H1 (cell line): ENCODE measurements around the gene HMGCLL1. TPM values are rescaled to one million over a fixed set of nuclear protein-coding genes. Genes with fewer than 3 reads are reported as not detected.

Experiments used
- CTCF ChIA-PET: fragments of 300-600 bp; sonication (Branson Sonifier 250); formaldehyde crosslinking; loops from one replicate; lab custom pipeline; 2021; ENCODE audit not compliant: partially characterized antibody; lab: Charles Lee
- POLR2A ChIA-PET: fragments of 300-600 bp; sonication (Branson Sonifier 250); formaldehyde crosslinking; loops from one replicate; lab custom pipeline; 2021; ENCODE audit warnings: inconsistent platforms; ENCODE audit not compliant: partially characterized antibody; lab: Charles Lee
- DNase-seq, 2 experiments: peaks; one replicate each; pipeline versions ENCODE4 v3.0.0 to v3.0.0-alpha.2; 2010 to 2022; ENCODE audit warnings: low spot score in 2 of 2, low read depth in 1 of 2, mixed read lengths in 1 of 2
- FAIRE-seq: peaks from 2 replicates; lab custom pipeline; 2011; peaks lifted over from hg19 to GRCh38; lab: Jason Lieb, UNC
- H2AFZ ChIP-seq: 2 replicates; pipeline ENCODE4 v1.8.1; 2012; ENCODE audit warnings: low read length, inconsistent platforms
- H2AK5ac ChIP-seq: 2 replicates; pipeline ENCODE4 v1.6.1; 2013; ENCODE audit warnings: low read depth, low read length
- H2BK120ac ChIP-seq: replicated peaks from 2 replicates; pipeline ENCODE3; 2013; ENCODE audit warnings: low read depth, low read length, inconsistent platforms
- H2BK12ac ChIP-seq: 2 replicates; pipeline ENCODE4 v1.6.1; 2013; ENCODE audit warnings: low read depth, low read length
- H2BK15ac ChIP-seq: 2 replicates; pipeline ENCODE4 v1.6.1; 2013; ENCODE audit warnings: low read length
- H2BK20ac ChIP-seq: 2 replicates; pipeline ENCODE4 v1.6.1; 2013; ENCODE audit warnings: low read length
- H2BK5ac ChIP-seq: 2 replicates; pipeline ENCODE4 v1.6.1; 2013; ENCODE audit warnings: low read depth, low read length
- H3K14ac ChIP-seq: 2 replicates; pipeline ENCODE4 v1.6.1; 2013; ENCODE audit warnings: inconsistent platforms; ENCODE audit not compliant: insufficient read length
- H3K18ac ChIP-seq: 2 replicates; pipeline ENCODE4 v1.6.1; 2013; ENCODE audit warnings: low read length; ENCODE audit errors: extremely low read depth
- H3K23ac ChIP-seq: 2 replicates; pipeline ENCODE4 v1.6.1; 2013; ENCODE audit warnings: inconsistent platforms; ENCODE audit not compliant: insufficient read length
- H3K23me2 ChIP-seq: 2 replicates; pipeline ENCODE4 v1.6.1; 2013; ENCODE audit warnings: low read depth, low read length
- H3K27ac ChIP-seq: 2 replicates; pipeline ENCODE4 v1.6.1; 2011; ENCODE audit warnings: low read depth, low read length, inconsistent platforms
- H3K27me3 ChIP-seq, 4 experiments: replicated peaks in 1 of 4; 1 replicate in 1 of 4; 2 replicates in 3 of 4; pipeline versions ENCODE4 v1.6.1 to v1.8.1; 2011 to 2013; ENCODE audit warnings: low read length in 3 of 4, mild to moderate bottlenecking in 3 of 4, inconsistent platforms in 2 of 4, mixed read lengths in 2 of 4, moderate library complexity in 1 of 4; ENCODE audit not compliant: control insufficient read depth in 3 of 4, insufficient read depth in 3 of 4; ENCODE audit errors: extremely low read depth in 1 of 4
- H3K36me3 ChIP-seq, 4 experiments: 2 replicates each; pipeline versions ENCODE4 v1.6.1 to v1.8.1; 2011 to 2013; ENCODE audit warnings: mild to moderate bottlenecking in 4 of 4, low read length in 3 of 4, moderate library complexity in 2 of 4, control low read depth in 1 of 4, inconsistent platforms in 1 of 4; ENCODE audit not compliant: insufficient read depth in 4 of 4, control insufficient read depth in 2 of 4
- H3K4ac ChIP-seq: replicated peaks from 2 replicates; pipeline ENCODE3; 2013; ENCODE audit warnings: low read length, low read depth, mixed read lengths, inconsistent platforms; ENCODE audit not compliant: insufficient read length
- H3K4me1 ChIP-seq, 4 experiments: replicated peaks in 1 of 4; 1 replicate in 1 of 4; 2 replicates in 3 of 4; pipeline versions ENCODE4 v1.6.1 to v1.8.1; 2011 to 2013; ENCODE audit warnings: low read length in 3 of 4, inconsistent platforms in 2 of 4, mixed read lengths in 1 of 4; ENCODE audit not compliant: insufficient read depth in 4 of 4, control insufficient read depth in 3 of 4
- H3K4me2 ChIP-seq, 2 experiments: 2 replicates each; pipeline versions ENCODE4 v1.6.1 to v1.8.1; 2011 to 2013; ENCODE audit warnings: low read depth in 2 of 2, low read length in 2 of 2, control low read depth in 1 of 2, inconsistent platforms in 1 of 2, mild to moderate bottlenecking in 1 of 2; ENCODE audit not compliant: insufficient read depth in 1 of 2
- H3K4me3 ChIP-seq, 4 experiments: fragments of 200-600, 300-600 bp in 1 of 4; sonication (generic), shearing (Covaris generic), sonication (Bioruptor Twin) in 1 of 4; 2 replicates each; pipeline versions ENCODE4 v1.5.1 to v1.8.1; 2011 to 2016; ENCODE audit warnings: low read length in 4 of 4, low read depth in 3 of 4, control low read depth in 2 of 4, inconsistent platforms in 2 of 4, mild to moderate bottlenecking in 2 of 4, mixed read lengths in 1 of 4, moderate library complexity in 1 of 4; ENCODE audit not compliant: insufficient read depth in 2 of 4; ENCODE audit errors: extremely low read depth in 1 of 4
- H3K56ac ChIP-seq: replicated peaks from 2 replicates; pipeline ENCODE3; 2013; ENCODE audit warnings: low read depth, mild to moderate bottlenecking, mixed read lengths, low read length, inconsistent platforms; ENCODE audit not compliant: insufficient read length
- H3K79me1 ChIP-seq: 2 replicates; pipeline ENCODE4 v1.6.1; 2013; ENCODE audit warnings: low read depth, low read length, control low read depth
- H3K79me2 ChIP-seq, 2 experiments: 2 replicates each; pipeline versions ENCODE4 v1.6.1 to v1.8.1; 2012 to 2013; ENCODE audit warnings: low read length in 2 of 2, mild to moderate bottlenecking in 2 of 2, inconsistent platforms in 1 of 2; ENCODE audit not compliant: insufficient read depth in 2 of 2, control insufficient read depth in 1 of 2
- H3K9ac ChIP-seq, 4 experiments: replicated peaks in 1 of 4; 1 replicate in 1 of 4; 2 replicates in 3 of 4; pipeline versions ENCODE4 v1.6.1 to v1.8.1; 2011 to 2013; ENCODE audit warnings: low read depth in 3 of 4, low read length in 3 of 4, control low read depth in 2 of 4, mild to moderate bottlenecking in 2 of 4, moderate library complexity in 2 of 4, inconsistent platforms in 1 of 4; ENCODE audit errors: extremely low read depth in 1 of 4
- H3K9me3 ChIP-seq, 2 experiments: 2 replicates each; pipeline versions ENCODE4 v1.6.1 to v1.8.1; 2012 to 2013; ENCODE audit warnings: mild to moderate bottlenecking in 2 of 2, moderate library complexity in 2 of 2, control low read depth in 1 of 2, inconsistent platforms in 1 of 2, low read depth in 1 of 2, low read length in 1 of 2, mixed read lengths in 1 of 2; ENCODE audit not compliant: insufficient read depth in 2 of 2
- H4K20me1 ChIP-seq, 2 experiments: replicated peaks in 1 of 2; 2 replicates each; pipeline versions ENCODE3 to v1.8.1; 2011 to 2013; ENCODE audit warnings: inconsistent platforms in 2 of 2, low read length in 2 of 2, mild to moderate bottlenecking in 1 of 2; ENCODE audit not compliant: insufficient read depth in 2 of 2, control insufficient read depth in 1 of 2
- H4K5ac ChIP-seq: 2 replicates; pipeline ENCODE4 v1.6.1; 2013; ENCODE audit warnings: low read length, low read depth, mixed read lengths, inconsistent platforms; ENCODE audit not compliant: insufficient read length
- H4K8ac ChIP-seq: 2 replicates; pipeline ENCODE4 v1.8.0; 2013; ENCODE audit warnings: mild to moderate bottlenecking, moderate library complexity, low read length, inconsistent platforms; ENCODE audit not compliant: insufficient read depth; ENCODE audit errors: extremely low read depth
- H4K91ac ChIP-seq: replicated peaks from 2 replicates; pipeline ENCODE3; 2013; ENCODE audit warnings: low read length, mixed read lengths, inconsistent platforms; ENCODE audit not compliant: insufficient read length
- CHD1 ChIP-seq: IDR thresholded peaks from 2 replicates; pipeline ENCODE4 v1.6.1; 2012; ENCODE audit warnings: low read depth, low read length, improper control_type of control experiment
- CTCF ChIP-seq, 3 experiments: IDR thresholded peaks; 1 replicate in 2 of 3; 2 replicates in 1 of 3; pipeline versions ENCODE4 v1.5.1 to v1.6.1; 2011; ENCODE audit warnings: low read length in 3 of 3, mild to moderate bottlenecking in 3 of 3, inconsistent platforms in 2 of 3, low read depth in 1 of 3, moderate library complexity in 1 of 3; ENCODE audit not compliant: insufficient read depth in 1 of 3; ENCODE audit errors: control extremely low read depth in 1 of 3
- GTF2F1 ChIP-seq: IDR thresholded peaks from 2 replicates; pipeline ENCODE4 v1.6.1; 2012; ENCODE audit warnings: low read depth, low read length, improper control_type of control experiment, borderline replicate concordance
- PHF8 ChIP-seq: fragments of 200-600 bp; sonication (generic); conservative IDR thresholded peaks from 2 replicates; pipeline ENCODE4 v1.7.1; 2012; ENCODE audit warnings: low read depth, mild to moderate bottlenecking, inconsistent platforms, low read length, moderate library complexity
- RBBP5 ChIP-seq: IDR thresholded peaks from 2 replicates; pipeline ENCODE4 v1.7.1; 2012; ENCODE audit warnings: low read depth, mild to moderate bottlenecking, inconsistent platforms, low read length, moderate library complexity, borderline replicate concordance
- RXRA ChIP-seq: IDR thresholded peaks from 2 replicates; pipeline ENCODE4 v1.6.1; 2011; ENCODE audit warnings: low read depth, mild to moderate bottlenecking, low read length, moderate library complexity; ENCODE audit not compliant: insufficient read depth
- SIX5 ChIP-seq: IDR thresholded peaks from 2 replicates; pipeline ENCODE4 v1.6.1; 2011; ENCODE audit warnings: mild to moderate bottlenecking, low read depth, low read length
- SP1 ChIP-seq: IDR thresholded peaks from 2 replicates; pipeline ENCODE4 v1.6.1; 2011; ENCODE audit warnings: low read depth, low read length
- SP2 ChIP-seq: IDR thresholded peaks from 2 replicates; pipeline ENCODE4 v1.6.1; 2012; ENCODE audit warnings: mild to moderate bottlenecking, low read length, inconsistent platforms
- TBP ChIP-seq: IDR thresholded peaks from 2 replicates; pipeline ENCODE4 v1.6.1; 2011; ENCODE audit warnings: low read depth, low read length, improper control_type of control experiment
- TCF12 ChIP-seq: IDR thresholded peaks from 2 replicates; pipeline ENCODE4 v1.6.1; 2011; ENCODE audit warnings: low read depth, mild to moderate bottlenecking, low read length
- USF2 ChIP-seq: IDR thresholded peaks from 2 replicates; pipeline ENCODE4 v1.6.1; 2011; ENCODE audit warnings: low read length, improper control_type of control experiment
- WGBS, 2 experiments: shearing (Covaris generic) in 1 of 2; methylation state at CpG; one replicate each; pipeline versions ENCODE4 v1.1.6 to v1.1.7; 2013 to 2015; ENCODE audit warnings: low lambda C conversion rate in 2 of 2, mixed read lengths in 2 of 2, inconsistent platforms in 1 of 2, low coverage in 1 of 2, missing lambda C conversion rate in 1 of 2; ENCODE audit not compliant: insufficient replicate concordance in 2 of 2, insufficient coverage in 1 of 2, insufficient read length in 1 of 2; ENCODE audit errors: extremely low coverage in 1 of 2, missing lambda C conversion rate in 1 of 2; 5-methylcytosine and 5-hydroxymethylcytosine counted together
- polyA plus RNA-seq, 7 experiments: library from polyadenylated mRNA; depleted of rRNA in 3 of 7; stranded (reverse) in 5 of 7; unstranded in 2 of 7; fragments of >200 nt in 5 of 7; fragments of 200-250 nt in 2 of 7; gene quantifications; 1 replicate in 5 of 7; 2 replicates in 1 of 7; 4 replicates in 1 of 7; pipeline versions ENCODE4 v1.2.1 to v1.2.3, GENCODE V29; 2011 to 2013; ENCODE audit warnings: missing spikeins in 2 of 7, mixed read lengths in 2 of 7
- total RNA-seq: library from RNA; stranded (reverse); fragmentation: NEBNext Ultra II Directional; extraction: Animal tissue kit (Norgen Biotek cat#: 25700); gene quantifications from 2 replicates; pipeline ENCODE4 v1.2.1, GENCODE V29; 2021

The HMGCLL1 gene
- total and polyA plus RNA-seq, 2 of the 8 experiments (the other 6 are each of a cell fraction or from before 2014, with no cell fraction given), result 0.06 to 0.41 TPM

- Histone ChIP-seq H3K79me2 (no peaks in the 10 kb centered on the region), H3K79me1 (no peaks in the 10 kb centered on the region), H2BK12ac (no peak overlapping the region), H3K14ac (no peak overlapping the region), H3K27me3 (no peaks in the 10 kb centered on the region), H3K4me2 (no peak overlapping the region), H3K18ac (no peak overlapping the region), H3K9me3 (no peaks in the 10 kb centered on the region), H4K8ac (no peak overlapping the region), H3K23ac (no peak overlapping the region), H2BK120ac (no peak overlapping the region), H3K27ac (no peak overlapping the region), H4K5ac (no peak overlapping the region), H4K20me1 (no peaks in the 10 kb centered on the region), H2AK5ac (no peak overlapping the region), H3K4me1 (no peaks in the 10 kb centered on the region), H3K4ac (no peak overlapping the region), H2BK5ac (no peak overlapping the region), H4K91ac (no peak overlapping the region), H3K23me2 (no peaks in the 10 kb centered on the region), H2AFZ (0 out of 2 replicates have a peak overlapping the region, but pooled peaks have one; percentile 24), H2BK15ac (no peak overlapping the region), H3K4me3 (no peak overlapping the region), H3K9ac (no peak overlapping the region), H3K56ac (no peak overlapping the region), H3K36me3 (no peaks in the 10 kb centered on the region), H2BK20ac (no peak overlapping the region; the same call in 1 of the 2 replicates)
- ChIA-PET CTCF (no interaction called here), POLR2A (no interaction called here)
- FAIRE-seq (no peak), DNase-seq (no peak)
- 83% methylated on average over 2 of the region's 2 CpGs; no CpG with 5 or more reads in 1 of the 2 experiments for WGBS, 2 experiments
- TF ChIP-seq TCF12 (no peak), USF2 (no peak), PHF8 (no peak), TBP (no peak), SP2 (no peak), CTCF (IDR thresholded peaks at IDR 0.05; ENCODE audit: control extremely low read depth in 1 of 3, insufficient read depth in 1 of 3, low read depth in 1 of 3, low read length in 3 of 3) (no peak), SIX5 (no peak), RBBP5 (no peak), RXRA (no peak), GTF2F1 (no peak), CHD1 (no peak), SP1 (no peak)
Measured at GRCh38 chr6:55594442-55594841, 15.4 kb upstream of the HMGCLL1 start.
